OCI-LY1 (cell line): Measurements from ENCODE around the gene SLC30A9.

Experiments
- H2AFZ ChIP-seq: fragments of 200-600 bp; sonication (generic), shearing (Covaris generic); 2 replicates; pipeline ENCODE4 v1.6.0; 2014; ENCODE audit warnings: antibody characterized with exemption, mild to moderate bottlenecking, low read length
- H3F3A ChIP-seq: fragments of 200-600 bp; sonication (generic), shearing (Covaris generic); 2 replicates; pipeline ENCODE4 v1.6.0; 2014; ENCODE audit warnings: mild to moderate bottlenecking, antibody characterized with exemption, low read length, moderate library complexity; ENCODE audit not compliant: insufficient read depth
- H3K27ac ChIP-seq: fragments of 200-600 bp; sonication (generic); 2 replicates; pipeline ENCODE4 v1.5.1; 2014; ENCODE audit warnings: low read length, mixed run types, mild to moderate bottlenecking, low read depth; ENCODE audit not compliant: poor library complexity, severe bottlenecking
- H3K27me3 ChIP-seq: fragments of 200-600 bp; sonication (generic); 2 replicates; pipeline ENCODE4 v1.6.0; 2014; ENCODE audit warnings: antibody characterized with exemption, mild to moderate bottlenecking, low read length, moderate library complexity; ENCODE audit not compliant: insufficient read depth
- H3K36me3 ChIP-seq: fragments of 200-600 bp; sonication (generic); 2 replicates; pipeline ENCODE4 v1.6.1; 2014; ENCODE audit warnings: mild to moderate bottlenecking, antibody characterized with exemption, low read length, moderate library complexity, mixed read lengths; ENCODE audit not compliant: insufficient read depth
- H3K4me1 ChIP-seq: fragments of 200-600 bp; sonication (generic); 2 replicates; pipeline ENCODE4 v1.5.1; 2014; ENCODE audit warnings: mild to moderate bottlenecking, low read length, moderate library complexity; ENCODE audit not compliant: insufficient read depth, severe bottlenecking
- H3K4me2 ChIP-seq: fragments of 200-600 bp; sonication (generic), shearing (Covaris generic); 2 replicates; pipeline ENCODE4 v1.6.1; 2014; ENCODE audit warnings: low read length
- H3K4me3 ChIP-seq: fragments of 200-600 bp; sonication (generic); 2 replicates; pipeline ENCODE4 v1.5.1; 2014; ENCODE audit warnings: low read length, low read depth, mild to moderate bottlenecking, mixed read lengths; ENCODE audit not compliant: poor library complexity, severe bottlenecking
- H3K79me2 ChIP-seq: fragments of 200-600 bp; shearing (Covaris generic); 2 replicates; pipeline ENCODE4 v1.6.1; 2016; ENCODE audit warnings: mixed run types, low read length, mixed read lengths; ENCODE audit not compliant: insufficient read depth
- H3K9ac ChIP-seq: fragments of 200-600 bp; sonication (generic), shearing (Covaris generic); 2 replicates; pipeline ENCODE4 v1.6.1; 2014; ENCODE audit warnings: mild to moderate bottlenecking, low read length, mixed read lengths
- H3K9me2 ChIP-seq: fragments of 200-600 bp; sonication (generic), shearing (Covaris generic); 2 replicates; pipeline ENCODE4 v1.6.1; 2014; ENCODE audit warnings: low read depth, mild to moderate bottlenecking, low read length, mixed read lengths
- H3K9me3 ChIP-seq: fragments of 200-600 bp; shearing (Covaris generic); 2 replicates; pipeline ENCODE4 v1.6.1; 2014; ENCODE audit warnings: low read length, mixed read lengths
- H4K20me1 ChIP-seq: fragments of 200-600 bp; sonication (generic), shearing (Covaris generic); 2 replicates; pipeline ENCODE4 v1.6.0; 2016; ENCODE audit warnings: mild to moderate bottlenecking, low read length; ENCODE audit not compliant: insufficient read depth
- EZH2 ChIP-seq: fragments of 200-600 bp; sonication (generic), shearing (Covaris generic); IDR thresholded peaks from 2 replicates; pipeline ENCODE4 v1.8.0; 2017; ENCODE audit warnings: borderline replicate concordance, mixed run types, mild to moderate bottlenecking, antibody characterized with exemption, low read length, moderate library complexity, mixed read lengths
- TF ChIP-seq, protein P1 (sequence below): fragments of 200-600 bp; sonication (generic), shearing (Covaris generic); IDR thresholded peaks from 2 replicates; pipeline ENCODE4 v1.5.1; 2017; ENCODE audit warnings: mild to moderate bottlenecking, antibody characterized with exemption, low read length, moderate library complexity, mixed read lengths

Gene SLC30A9

DNA sequence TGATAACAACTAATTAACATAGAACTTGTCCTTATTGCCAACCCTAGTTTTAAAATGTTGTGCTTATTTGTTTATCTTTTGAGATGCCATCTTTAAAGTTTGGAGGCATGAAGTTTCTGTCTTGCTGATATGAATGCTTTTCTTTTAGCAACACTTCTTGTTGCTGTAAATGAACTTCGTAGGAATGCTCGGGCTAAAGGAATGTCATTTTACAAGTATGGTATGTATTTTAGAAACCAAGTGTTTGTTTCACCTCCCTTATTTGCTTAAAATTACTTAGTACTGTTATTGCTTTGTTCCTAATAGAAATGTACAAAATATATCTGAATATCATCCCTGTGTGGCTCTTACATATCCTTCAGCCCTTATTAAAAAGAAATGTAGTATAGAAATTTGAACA, 76.1 kb downstream of the SLC30A9 start:
- Histone ChIP-seq H3K9ac (no peak overlapping the region), H3K27ac (no peak overlapping the region), H3K79me2 (no peaks in the 10 kb centered on the region), H3K4me2 (no peak overlapping the region), H3K9me3 (no peaks in the 10 kb centered on the region), H4K20me1 (no peaks in the 10 kb centered on the region), H3K9me2 (no peaks in the 10 kb centered on the region), H3K4me3 (no peak overlapping the region), H2AFZ (no peak overlapping the region), H3K36me3 (peaks cover 45% of the 10 kb centered on the region), H3F3A (no peaks in the 10 kb centered on the region), H3K27me3 (no peaks in the 10 kb centered on the region), H3K4me1 (no peaks in the 10 kb centered on the region)
- TF ChIP-seq, protein P1, sequence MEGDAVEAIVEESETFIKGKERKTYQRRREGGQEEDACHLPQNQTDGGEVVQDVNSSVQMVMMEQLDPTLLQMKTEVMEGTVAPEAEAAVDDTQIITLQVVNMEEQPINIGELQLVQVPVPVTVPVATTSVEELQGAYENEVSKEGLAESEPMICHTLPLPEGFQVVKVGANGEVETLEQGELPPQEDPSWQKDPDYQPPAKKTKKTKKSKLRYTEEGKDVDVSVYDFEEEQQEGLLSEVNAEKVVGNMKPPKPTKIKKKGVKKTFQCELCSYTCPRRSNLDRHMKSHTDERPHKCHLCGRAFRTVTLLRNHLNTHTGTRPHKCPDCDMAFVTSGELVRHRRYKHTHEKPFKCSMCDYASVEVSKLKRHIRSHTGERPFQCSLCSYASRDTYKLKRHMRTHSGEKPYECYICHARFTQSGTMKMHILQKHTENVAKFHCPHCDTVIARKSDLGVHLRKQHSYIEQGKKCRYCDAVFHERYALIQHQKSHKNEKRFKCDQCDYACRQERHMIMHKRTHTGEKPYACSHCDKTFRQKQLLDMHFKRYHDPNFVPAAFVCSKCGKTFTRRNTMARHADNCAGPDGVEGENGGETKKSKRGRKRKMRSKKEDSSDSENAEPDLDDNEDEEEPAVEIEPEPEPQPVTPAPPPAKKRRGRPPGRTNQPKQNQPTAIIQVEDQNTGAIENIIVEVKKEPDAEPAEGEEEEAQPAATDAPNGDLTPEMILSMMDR: no peak
- no peak for TF ChIP-seq EZH2

DNA sequence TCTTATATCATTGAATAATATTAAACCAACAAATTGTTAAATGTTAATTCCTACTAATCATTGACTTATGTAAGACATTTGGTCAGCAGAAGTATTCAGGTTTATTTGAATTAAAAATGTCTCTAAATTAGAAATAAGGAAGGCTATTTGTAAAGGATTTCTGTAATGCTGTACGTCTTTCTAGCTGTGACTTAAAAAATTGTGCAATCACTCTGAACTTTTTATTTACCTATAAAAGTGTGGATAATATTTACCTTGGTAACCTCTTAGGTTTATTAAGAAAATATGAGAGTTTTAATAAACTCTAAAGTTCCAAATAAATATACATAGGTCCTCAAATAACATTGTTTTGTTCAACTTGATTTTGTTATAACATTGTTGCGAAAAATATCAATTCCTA, 76.9 kb downstream of the SLC30A9 start:
- Histone ChIP-seq H3K36me3 (peaks cover 45% of the 10 kb centered on the region), H3K9me2 (no peaks in the 10 kb centered on the region), H3K79me2 (no peaks in the 10 kb centered on the region), H3K4me1 (no peaks in the 10 kb centered on the region), H2AFZ (no peak overlapping the region), H3K9ac (no peak overlapping the region), H3K4me2 (no peak overlapping the region), H4K20me1 (no peaks in the 10 kb centered on the region), H3F3A (no peaks in the 10 kb centered on the region), H3K27me3 (no peaks in the 10 kb centered on the region), H3K4me3 (no peak overlapping the region), H3K27ac (no peak overlapping the region), H3K9me3 (no peaks in the 10 kb centered on the region)
- TF ChIP-seq, protein P1: no peak
- TF ChIP-seq EZH2: no peak

DNA sequence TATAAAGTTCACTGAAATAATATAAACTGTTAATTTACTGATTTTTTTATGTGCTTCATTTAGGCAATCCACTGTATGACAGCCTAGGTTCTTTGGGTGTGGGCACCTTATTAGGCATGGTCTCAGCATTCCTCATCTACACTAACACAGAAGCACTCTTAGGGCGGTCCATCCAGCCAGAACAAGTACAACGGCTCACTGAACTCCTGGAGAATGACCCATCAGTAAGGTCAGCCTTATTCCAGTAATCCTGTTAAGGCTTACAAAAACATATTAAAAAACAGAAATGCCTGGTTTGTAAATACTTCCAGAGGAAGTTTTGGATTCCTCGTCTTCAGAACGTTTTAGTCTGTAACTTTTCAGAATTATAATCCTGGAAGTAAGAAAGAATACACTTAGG, 80.1 kb downstream of the SLC30A9 start:
- H4K20me1 ChIP-seq: no peaks in the 10 kb centered on the region
- H3K4me3 ChIP-seq: no peak overlapping the region
- H3K27me3 ChIP-seq: no peaks in the 10 kb centered on the region
- no peak overlapping the region for H3K27ac ChIP-seq
- no peaks in the 10 kb centered on the region for H3K9me2 ChIP-seq
- H3K4me2 ChIP-seq: no peak overlapping the region
- H3K9ac ChIP-seq: no peak overlapping the region
- no peaks in the 10 kb centered on the region for H3F3A ChIP-seq
- H3K79me2 ChIP-seq: no peaks in the 10 kb centered on the region
- TF ChIP-seq, protein P1: no peak
- TF ChIP-seq EZH2: no peak
- H3K4me1 ChIP-seq: no peaks in the 10 kb centered on the region
- no peaks in the 10 kb centered on the region for H3K9me3 ChIP-seq
- H2AFZ ChIP-seq: no peak overlapping the region
- peaks cover 29% of the 10 kb centered on the region for H3K36me3 ChIP-seq
